Brain microvascular endothelial cell (primary cell): ENCODE data around the gene ADORA1.

Source experiments
- DNase-seq: peaks from one replicate; pipeline ENCODE4 v3.0.0-alpha.2; 2020
- H3K27ac ChIP-seq: fragments of 250-450 bp; sonication (Bioruptor Pico); 2 replicates; pipeline ENCODE4 v1.5.1; 2020; ENCODE audit warnings: mild to moderate bottlenecking, moderate library complexity
- H3K27me3 ChIP-seq: fragments of 250-450 bp; sonication (Bioruptor Pico); replicated peaks from 2 replicates; pipeline ENCODE4 v1.5.1; 2020; ENCODE audit warnings: mild to moderate bottlenecking
- H3K36me3 ChIP-seq: fragments of 250-450 bp; sonication (Bioruptor Pico); replicated peaks from 2 replicates; pipeline ENCODE4 v1.5.1; 2020; ENCODE audit warnings: mild to moderate bottlenecking
- H3K4me3 ChIP-seq: 2 replicates; pipeline ENCODE4 v1.5.1; 2011; ENCODE audit warnings: low read depth, mild to moderate bottlenecking, control low read depth, low read length, moderate library complexity
- CTCF ChIP-seq: IDR thresholded peaks from 2 replicates; pipeline ENCODE4 v1.5.1; 2011; ENCODE audit warnings: low read depth, mild to moderate bottlenecking, moderate library complexity, low read length, control low read depth, inconsistent platforms; ENCODE audit errors: missing control alignments
- in situ Hi-C: cut with HindIII; loops from 2 replicates; pipeline ENCODE4 v1.10.0; 2017; ENCODE audit warnings: low sequenced_read_pairs, low pct_ligation_motif_present

The ADORA1 gene

GRCh38 chr1:203148127-203148526 is 20.6 kb downstream of the ADORA1 start:
- no peak overlapping the region for H3K27ac ChIP-seq
- no peaks in the 10 kb centered on the region for H3K36me3 ChIP-seq
- H3K27me3 ChIP-seq = no peaks in the 10 kb centered on the region
- TF ChIP-seq CTCF = peak; percentile 56
- H3K4me3 ChIP-seq = no peak overlapping the region
- in situ Hi-C loops = no loop called here
- no peak for DNase-seq

GRCh38 chr1:203148579-203148978 is 21.1 kb downstream of the ADORA1 start:
- no peaks in the 10 kb centered on the region for H3K36me3 ChIP-seq
- no peaks in the 10 kb centered on the region for H3K27me3 ChIP-seq
- H3K27ac ChIP-seq = no peak overlapping the region
- DNase-seq = no peak
- no peak for TF ChIP-seq CTCF
- H3K4me3 ChIP-seq = no peak overlapping the region
- in situ Hi-C loops = no loop called here

GRCh38 chr1:203149188-203149840 is 21.8 kb downstream of the ADORA1 start:
- no peaks in the 10 kb centered on the region for H3K27me3 ChIP-seq
- H3K27ac ChIP-seq = no peak overlapping the region
- no peak overlapping the region for H3K4me3 ChIP-seq
- in situ Hi-C loops = no loop called here
- no peaks in the 10 kb centered on the region for H3K36me3 ChIP-seq
- no peak for DNase-seq
- no peak for TF ChIP-seq CTCF

GRCh38 chr1:203150511-203151297 is 23.2 kb downstream of the ADORA1 start:
- Histone ChIP-seq H3K36me3 (no peaks in the 10 kb centered on the region), H3K27ac (no peak overlapping the region), H3K4me3 (no peak overlapping the region), H3K27me3 (no peaks in the 10 kb centered on the region)
- in situ Hi-C loops = no loop called here
- TF ChIP-seq CTCF = no peak
- DNase-seq = no peak

GRCh38 chr1:203151362-203152157 is 24.0 kb downstream of the ADORA1 start:
- Histone ChIP-seq H3K27ac (no peak overlapping the region), H3K36me3 (no peaks in the 10 kb centered on the region), H3K4me3 (no peak overlapping the region), H3K27me3 (no peaks in the 10 kb centered on the region)
- in situ Hi-C loops = no loop called here
- no peak for TF ChIP-seq CTCF
- DNase-seq = no peak
